Thymus (tissue), 11 donors: ENCODE results near the gene NUDT16. TPM values are rescaled to one million over a fixed set of nuclear protein-coding genes. Genes with fewer than 3 reads are reported as not detected.
"Not testable (repeated sequence)": the region's sequence is repeated elsewhere in the genome, so short reads cannot be mapped to it uniquely, and the experiment has no call there.

Source experiments
- DNase-seq, 9 donors: peaks; one replicate each; pipeline ENCODE4 v3.0.0-alpha.2; 2013; ENCODE audit warnings: low spot score in 9 of 9, low read depth in 6 of 9, missing footprints in 1 of 9
- H3K27ac ChIP-seq, 2 donors: one replicate each; pipeline ENCODE4 v1.5.1; 2013; ENCODE audit warnings: control low read depth in 1 of 2, low read depth in 1 of 2, low read length in 1 of 2, mild to moderate bottlenecking in 1 of 2, moderate library complexity in 1 of 2
- H3K27me3 ChIP-seq, 2 donors: one replicate each; pipeline ENCODE4 v1.5.1; 2013; ENCODE audit warnings: low read length in 1 of 2; ENCODE audit not compliant: control insufficient read depth in 2 of 2, insufficient read depth in 1 of 2
- H3K36me3 ChIP-seq, 2 donors: one replicate each; pipeline ENCODE4 v1.5.1; 2013; ENCODE audit warnings: low read length in 1 of 2, mild to moderate bottlenecking in 1 of 2, moderate library complexity in 1 of 2; ENCODE audit not compliant: control insufficient read depth in 2 of 2, insufficient read depth in 2 of 2
- H3K4me1 ChIP-seq, 2 donors: one replicate each; pipeline ENCODE4 v1.5.1; 2013; ENCODE audit warnings: low read length in 2 of 2; ENCODE audit not compliant: control insufficient read depth in 2 of 2, insufficient read depth in 2 of 2
- H3K4me3 ChIP-seq, 2 donors: one replicate each; pipeline ENCODE4 v1.5.1; 2013; ENCODE audit warnings: low read length in 2 of 2, control low read depth in 1 of 2, mild to moderate bottlenecking in 1 of 2
- H3K9me3 ChIP-seq, 2 donors: one replicate each; pipeline ENCODE4 v1.5.1; 2013; ENCODE audit warnings: low read length in 1 of 2, mild to moderate bottlenecking in 1 of 2; ENCODE audit not compliant: control insufficient read depth in 2 of 2, insufficient read depth in 1 of 2
- WGBS: extraction: QIAGEN DNeasy Blood & Tissue Kit; methylation state at CpG from one replicate; pipeline ENCODE4 v1.1.7; 2013; 5-methylcytosine and 5-hydroxymethylcytosine counted together
- polyA plus RNA-seq: library from polyadenylated mRNA; stranded (reverse); fragments of 200-250 nt; gene quantifications from one replicate; pipeline ENCODE4 v1.2.3, GENCODE V29; 2013
- total RNA-seq: library from RNA; stranded (reverse); fragments of 120-200 nt; gene quantifications from one replicate; pipeline ENCODE4 v1.2.4, GENCODE V29; 2013
- donor health status: healthy.

NUDT16 gene
- total and polyA plus RNA-seq, 2 donors = 3.7 to 21.2 TPM

DNA sequence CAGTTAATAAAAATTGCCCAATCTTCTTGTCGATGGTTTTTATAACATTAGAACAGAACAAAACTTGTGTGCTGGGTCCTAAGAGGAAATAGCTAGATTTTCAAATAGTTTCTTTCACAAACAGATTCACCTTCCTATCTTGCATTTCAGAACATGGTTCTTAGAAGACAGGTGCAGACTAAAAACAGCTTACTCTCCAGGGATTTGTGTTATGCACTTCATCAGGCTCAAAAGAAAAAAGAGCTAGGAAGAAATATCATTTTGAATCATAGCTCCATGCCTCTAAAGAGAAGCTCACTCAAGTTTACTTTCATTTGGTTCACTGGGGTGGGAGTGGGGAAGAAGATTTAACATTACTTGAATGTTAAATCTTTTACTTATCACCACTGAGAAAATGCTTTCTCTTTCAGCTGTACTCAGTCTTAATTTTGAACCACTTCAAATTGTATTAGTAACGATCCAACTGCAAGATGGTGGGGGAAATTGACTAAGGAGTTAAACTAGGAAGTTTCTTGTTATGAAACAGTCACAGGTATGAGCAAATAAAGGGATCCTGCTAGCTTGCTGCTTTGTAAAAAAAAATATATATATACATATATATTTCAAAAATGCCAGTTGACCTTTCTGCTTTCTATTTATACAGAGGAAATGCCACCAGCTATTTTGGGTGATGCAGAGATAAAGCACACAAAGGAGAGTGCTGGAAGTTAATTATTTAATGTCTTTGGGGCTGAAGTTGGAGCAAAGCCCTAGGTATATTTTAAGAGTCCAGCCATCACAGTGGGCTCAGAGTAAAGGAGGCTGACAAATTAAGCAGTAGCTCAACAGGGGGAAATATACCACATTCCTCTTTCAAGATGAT, 28.3 kb upstream of the NUDT16 start:
- no peak for DNase-seq
- Histone ChIP-seq H3K4me3 (no peak overlapping the region), H3K27me3 (no peaks in the 10 kb centered on the region), H3K27ac (no peak overlapping the region), H3K9me3 (no peaks in the 10 kb centered on the region), H3K4me1 (no peaks in the 10 kb centered on the region), H3K36me3 (no peaks in the 10 kb centered on the region)
- 80% methylated on average over 2 of the region's 2 CpGs for WGBS

DNA sequence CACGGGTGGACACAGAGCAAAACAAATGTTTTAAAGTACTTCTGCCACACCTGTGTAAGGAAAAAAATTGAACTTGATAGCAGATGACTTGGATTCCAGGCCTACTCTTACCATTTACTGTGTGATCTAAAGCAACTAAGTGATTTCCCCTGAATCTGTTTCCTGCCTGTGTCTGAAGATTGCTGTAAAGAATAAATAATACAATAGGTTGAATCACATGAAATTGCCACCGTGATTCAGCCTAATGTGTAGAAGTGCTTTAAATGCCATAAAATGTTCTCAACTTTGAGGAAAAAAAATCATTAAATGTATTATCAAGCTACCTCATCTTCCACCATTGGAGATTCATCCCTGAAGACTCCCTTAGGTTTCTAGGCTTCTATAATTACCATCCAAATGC, 27.6 kb upstream of the NUDT16 start:
- Histone ChIP-seq H3K4me1 (no peaks in the 10 kb centered on the region), H3K36me3 (no peaks in the 10 kb centered on the region), H3K4me3 (no peak overlapping the region), H3K27ac (no peak overlapping the region), H3K9me3 (no peaks in the 10 kb centered on the region), H3K27me3 (no peaks in the 10 kb centered on the region)
- no peak for DNase-seq
- 56% methylated on average over 2 of the region's 2 CpGs for WGBS

DNA sequence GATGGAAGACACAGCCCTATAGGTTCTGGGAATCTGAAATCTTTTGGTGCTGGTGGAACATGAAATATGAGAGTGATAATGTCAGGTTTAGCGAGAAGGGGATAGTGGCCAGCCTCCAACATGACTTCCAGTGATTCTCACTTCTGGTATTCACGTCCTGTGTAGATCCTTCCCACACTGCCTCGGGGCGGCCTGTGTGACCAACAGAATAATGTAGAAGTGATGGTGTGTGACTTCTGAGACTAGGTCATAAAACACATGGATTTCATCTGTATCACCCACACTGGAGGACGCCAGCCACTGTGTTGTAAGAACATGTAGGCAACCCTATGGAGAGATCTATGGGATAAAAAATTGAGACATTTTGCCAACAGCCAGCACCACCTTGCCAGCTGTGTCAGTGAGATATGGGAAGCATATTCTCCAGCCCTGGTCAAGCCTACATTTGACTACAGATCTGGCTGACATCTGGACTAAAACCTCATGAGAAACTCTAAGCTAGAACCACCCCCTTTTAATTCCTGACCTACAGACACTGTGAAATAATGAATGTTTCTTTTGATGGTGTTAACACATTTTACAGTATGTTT, 25.5 kb upstream of the NUDT16 start:
- 95% methylated on average over 5 of the region's 5 CpGs for WGBS

DNA sequence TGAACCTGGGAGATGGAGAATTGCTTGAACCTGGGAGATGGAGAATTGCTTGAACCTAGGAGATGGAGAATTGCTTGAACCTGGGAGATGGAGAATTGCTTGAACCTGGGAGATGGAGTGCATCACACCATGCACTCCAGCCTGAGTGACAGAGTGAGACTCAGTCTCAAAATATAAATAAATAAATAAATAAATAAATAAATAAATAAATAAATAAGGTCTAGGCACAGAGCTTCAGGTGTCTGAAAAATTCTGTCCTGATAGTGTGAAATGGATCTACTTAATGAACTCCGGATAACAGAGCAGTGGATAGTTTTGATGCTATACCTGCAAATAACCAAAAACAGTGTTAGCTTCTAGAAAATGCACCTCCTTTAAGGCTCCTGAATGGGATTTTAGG, 24.3 kb upstream of the NUDT16 start:
- Histone ChIP-seq H3K9me3 (peaks cover 0 to 1% of the 10 kb centered on the region in 2 donors), H3K4me1 (no peaks in the 10 kb centered on the region), H3K36me3 (no peaks in the 10 kb centered on the region), H3K4me3 (no peak overlapping the region), H3K27me3 (peaks cover 10 to 16% of the 10 kb centered on the region in 2 donors), H3K27ac (no peak overlapping the region)
- DNase-seq = no peak
- 99% methylated on average over 1 of the region's 1 CpG for WGBS

More for the DNA sequence above, 25.5 kb upstream of the NUDT16 start:
- Histone ChIP-seq H3K27me3 (peaks cover 0 to 5% of the 10 kb centered on the region in 2 donors), H3K27ac (no peak overlapping the region), H3K4me3 (no peak overlapping the region), H3K9me3 (no peaks in the 10 kb centered on the region), H3K36me3 (no peaks in the 10 kb centered on the region), H3K4me1 (no peaks in the 10 kb centered on the region)
- DNase-seq = no peak

DNA sequence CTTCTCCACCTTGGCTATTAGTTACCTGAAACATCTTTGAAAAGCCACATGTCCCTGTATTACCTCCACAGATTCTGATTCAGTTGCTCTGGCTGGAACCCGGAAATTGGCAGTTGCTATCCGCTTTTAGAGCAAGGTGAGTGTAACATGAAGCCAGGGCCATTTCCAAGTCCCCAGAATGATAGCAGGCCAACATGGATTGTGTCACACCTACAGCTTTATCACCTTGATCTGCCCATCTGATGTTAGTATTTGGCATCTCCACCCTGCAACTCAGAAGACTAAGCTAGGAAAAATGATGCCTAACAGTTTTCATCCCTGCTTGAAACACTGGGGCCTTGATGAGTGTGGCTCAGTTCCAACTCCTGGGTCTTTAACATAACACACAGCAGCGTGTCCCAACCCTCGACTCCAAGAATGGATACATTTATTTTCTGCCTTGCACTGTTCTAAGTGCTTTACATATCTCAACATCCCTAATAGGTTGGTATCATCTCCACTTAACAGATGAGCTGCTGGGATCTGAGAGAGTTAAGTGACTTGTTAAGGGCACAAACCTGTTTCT, 21.3 kb upstream of the NUDT16 start:
- 89% methylated on average over 4 of the region's 4 CpGs for WGBS
- Histone ChIP-seq H3K27me3 (peaks cover 12 to 26% of the 10 kb centered on the region in 2 donors), H3K4me3 (no peak overlapping the region), H3K27ac (no peak overlapping the region), H3K4me1 (no peaks in the 10 kb centered on the region), H3K9me3 (peaks cover 0 to 1% of the 10 kb centered on the region in 2 donors), H3K36me3 (no peaks in the 10 kb centered on the region)
- no peak for DNase-seq

DNA sequence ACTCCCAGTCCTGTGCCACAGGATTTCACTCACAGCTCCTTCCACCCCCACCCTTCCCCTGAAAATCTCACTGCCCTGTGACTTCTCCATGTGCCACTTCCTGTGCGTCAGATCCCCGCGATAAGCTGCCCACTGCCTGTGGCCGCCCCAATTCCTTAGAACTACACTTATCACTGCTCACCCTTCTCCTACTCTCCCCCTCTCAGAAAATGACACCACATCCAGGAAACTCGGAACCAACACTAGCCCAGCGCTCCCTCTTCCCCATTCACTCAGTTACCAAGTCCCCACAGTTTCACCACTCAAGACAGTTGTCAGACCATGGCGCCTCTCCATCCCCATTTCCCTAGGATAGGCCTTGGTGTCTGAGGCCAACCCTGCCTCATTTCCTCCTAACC, 20.5 kb upstream of the NUDT16 start:
- H3K27me3 ChIP-seq = peaks cover 12 to 26% of the 10 kb centered on the region in 2 donors
- H3K27ac ChIP-seq, DNase-seq, H3K9me3 ChIP-seq, H3K36me3 ChIP-seq, H3K4me3 ChIP-seq, H3K4me1 ChIP-seq: not testable (repeated sequence)
- WGBS = 55% methylated on average over 7 of the region's 7 CpGs

DNA sequence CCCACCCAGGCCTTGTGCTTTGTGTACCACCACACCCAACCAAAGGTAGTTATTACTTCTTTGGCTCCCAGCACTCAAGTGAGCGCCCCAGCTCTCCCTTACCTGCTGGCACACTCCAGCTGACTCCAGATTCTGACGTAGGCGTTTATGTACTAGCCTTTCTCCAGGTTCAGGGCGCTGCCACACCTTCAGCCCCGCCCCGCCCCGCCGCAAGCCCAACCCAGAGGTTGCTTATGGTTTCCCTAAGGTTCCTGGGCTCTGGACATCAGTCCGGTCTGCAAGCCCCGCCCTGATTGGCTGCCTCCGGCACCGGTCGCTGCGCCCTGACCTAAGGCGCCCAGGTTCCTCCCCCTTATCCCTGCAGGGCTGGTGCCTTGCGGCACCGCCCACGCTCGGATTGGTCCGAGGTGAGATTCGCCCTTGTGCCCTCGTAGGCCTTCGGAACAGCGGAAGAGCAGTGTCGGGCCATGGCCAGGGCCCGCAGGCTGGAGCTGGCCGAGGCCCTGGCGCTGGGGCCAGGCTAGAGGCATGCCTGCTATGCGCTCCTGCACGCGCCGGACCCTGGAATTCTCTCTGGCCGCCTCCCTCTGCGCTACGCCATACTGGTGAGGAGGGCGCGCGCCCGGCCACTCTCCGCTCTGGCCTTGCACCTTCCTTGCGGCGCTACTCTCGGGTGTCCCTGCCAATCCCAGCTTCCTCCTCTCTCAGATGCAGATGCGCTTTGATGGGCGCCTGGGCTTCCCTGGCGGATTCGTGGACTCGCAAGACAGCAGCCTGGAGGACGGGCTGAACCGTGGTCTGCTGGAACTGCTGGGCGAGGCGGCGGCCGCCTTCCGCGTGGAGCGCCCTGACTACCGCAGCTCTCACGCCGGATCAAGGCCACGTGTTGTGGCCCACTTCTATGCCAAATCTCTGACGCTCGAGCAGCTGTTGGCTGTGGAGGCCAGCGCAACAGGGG, 19.8 kb upstream of the NUDT16 start:
- H3K4me3 ChIP-seq = peak overlapping the region; percentile 13
- 9% methylated on average over 64 of the region's 64 CpGs for WGBS
- H3K4me1 ChIP-seq = no peaks in the 10 kb centered on the region
- peak in 1 of 9 donors; percentile 12 for DNase-seq
- no peaks in the 10 kb centered on the region for H3K36me3 ChIP-seq
- peaks cover 12 to 26% of the 10 kb centered on the region in 2 donors for H3K27me3 ChIP-seq
- peaks cover 0 to 1% of the 10 kb centered on the region in 2 donors for H3K9me3 ChIP-seq
- H3K27ac ChIP-seq = no peak overlapping the region

DNA sequence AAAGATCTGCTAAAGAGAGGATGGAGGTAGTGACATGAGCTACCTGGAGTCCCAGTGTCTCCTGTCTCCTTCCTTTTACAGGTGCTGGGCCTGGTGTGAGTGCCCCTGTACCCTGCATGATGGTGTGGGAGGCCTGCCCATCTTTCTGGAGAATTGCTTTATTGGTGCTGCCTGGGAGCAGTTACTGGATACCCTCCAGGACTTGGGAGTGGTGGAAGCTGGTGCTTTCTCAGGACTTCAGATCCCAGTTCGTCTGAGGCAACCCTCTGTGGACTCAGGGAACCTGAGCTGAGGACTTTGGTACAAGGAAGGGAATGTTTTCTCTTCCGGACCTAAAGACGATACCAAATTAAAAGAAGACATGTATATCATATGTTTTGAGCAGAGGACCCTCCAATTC, 18.3 kb upstream of the NUDT16 start:
- H3K27me3 ChIP-seq = peaks cover 12 to 26% of the 10 kb centered on the region in 2 donors
- no peak overlapping the region for H3K4me3 ChIP-seq
- no peak for DNase-seq
- peaks cover 0 to 1% of the 10 kb centered on the region in 2 donors for H3K9me3 ChIP-seq
- no peaks in the 10 kb centered on the region for H3K4me1 ChIP-seq
- 75% methylated on average over 3 of the region's 3 CpGs for WGBS
- H3K27ac ChIP-seq = no peak overlapping the region
- H3K36me3 ChIP-seq = no peaks in the 10 kb centered on the region
